Chondrocyte (in vitro differentiated cells): Measurements from ENCODE around the gene MADCAM1. TPM values are rescaled to one million over a fixed set of nuclear protein-coding genes. Genes with fewer than 3 reads are reported as not detected.

Experiments used
- DNase-seq: peaks from one replicate; pipeline ENCODE4 v3.0.0; 2021; ENCODE audit warnings: mixed read lengths, low spot score
- H3K27ac Mint-ChIP-seq: one replicate; pipeline ENCODE4 v1.8.0; 2021; ENCODE audit warnings: mild to moderate bottlenecking, moderate library complexity, mixed read lengths; ENCODE audit not compliant: unreplicated experiment
- H3K27me3 Mint-ChIP-seq: 2 replicates; pipeline ENCODE4 v1.8.0; 2021; ENCODE audit warnings: low read depth, mixed read lengths
- H3K36me3 Mint-ChIP-seq: 2 replicates; pipeline ENCODE4 v1.8.0; 2021; ENCODE audit warnings: low read depth, mixed read lengths
- H3K4me1 Mint-ChIP-seq: 2 replicates; pipeline ENCODE4 v1.8.0; 2021; ENCODE audit warnings: low read depth, mild to moderate bottlenecking, mixed read lengths
- H3K4me3 Mint-ChIP-seq: one replicate; pipeline ENCODE4 v1.8.0; 2021; ENCODE audit warnings: mild to moderate bottlenecking, moderate library complexity, mixed read lengths; ENCODE audit not compliant: unreplicated experiment
- H3K9me3 Mint-ChIP-seq: 2 replicates; pipeline ENCODE4 v1.8.0; 2021; ENCODE audit warnings: low read depth, mixed read lengths
- CTCF ChIP-seq: fragments of 200-600 bp; sonication (generic); IDR thresholded peaks from 2 replicates; pipeline ENCODE4 v1.5.0; 2021; ENCODE audit warnings: antibody characterized with exemption, mild to moderate bottlenecking, moderate library complexity
- total RNA-seq: library from RNA; stranded (reverse); gene quantifications from 3 replicates; pipeline ENCODE4 v1.2.1, GENCODE V29; 2021

The MADCAM1 gene
- total RNA-seq, 1 donor from 2014 or later: 0.62 TPM

GRCh38 chr19:498977-499623 is 2.8 kb downstream of the MADCAM1 start:
- Mint-ChIP-seq H3K27ac (no peak overlapping the region), H3K9me3 (no peaks in the 10 kb centered on the region), H3K27me3 (peaks cover 15% of the 10 kb centered on the region), H3K36me3 (peaks cover 2% of the 10 kb centered on the region), H3K4me3 (no peak overlapping the region), H3K4me1 (peaks cover 3% of the 10 kb centered on the region)
- no peak for DNase-seq
- TF ChIP-seq CTCF: no peak

- TF ChIP-seq CTCF: no peak
- no peak overlapping the region for H3K4me3 Mint-ChIP-seq
- H3K36me3 Mint-ChIP-seq: peaks cover 2% of the 10 kb centered on the region
- H3K27ac Mint-ChIP-seq: no peak overlapping the region
- no peak for DNase-seq
- peaks cover 6% of the 10 kb centered on the region for H3K4me1 Mint-ChIP-seq
- no peaks in the 10 kb centered on the region for H3K9me3 Mint-ChIP-seq
- H3K27me3 Mint-ChIP-seq: peaks cover 13% of the 10 kb centered on the region
Measured at GRCh38 chr19:501646-502045, 5.4 kb downstream of the MADCAM1 start.

GRCh38 chr19:504616-505015 is 8.3 kb downstream of the MADCAM1 start:
- peaks cover 1% of the 10 kb centered on the region for H3K36me3 Mint-ChIP-seq
- no peak overlapping the region for H3K4me3 Mint-ChIP-seq
- no peaks in the 10 kb centered on the region for H3K9me3 Mint-ChIP-seq
- no peak overlapping the region for H3K27ac Mint-ChIP-seq
- DNase-seq: no peak
- TF ChIP-seq CTCF: no peak
- peaks cover 19% of the 10 kb centered on the region for H3K4me1 Mint-ChIP-seq
- H3K27me3 Mint-ChIP-seq: peaks cover under 1% of the 10 kb centered on the region

- peak overlapping the region; percentile 86 for H3K4me3 Mint-ChIP-seq
- peak; percentile 100 for TF ChIP-seq CTCF
- peaks cover 32% of the 10 kb centered on the region for H3K4me1 Mint-ChIP-seq
- H3K9me3 Mint-ChIP-seq: no peaks in the 10 kb centered on the region
- peaks cover 3% of the 10 kb centered on the region for H3K36me3 Mint-ChIP-seq
- H3K27me3 Mint-ChIP-seq: no peaks in the 10 kb centered on the region
- peak; percentile 98 for DNase-seq
- H3K27ac Mint-ChIP-seq: peak overlapping the region; percentile 96
Measured at GRCh38 chr19:506404-507285, 10.4 kb downstream of the MADCAM1 start.

- Mint-ChIP-seq H3K27ac (peak within 1 kb of the TSS; percentile 96), H3K36me3 (peaks cover 3% of the 10 kb centered on the region), H3K4me1 (peaks cover 32% of the 10 kb centered on the region), H3K4me3 (peak within 1 kb of the TSS; percentile 86), H3K9me3 (no peaks in the 10 kb centered on the region), H3K27me3 (no peaks in the 10 kb centered on the region)
- DNase-seq: peak; percentile 97
- no peak for TF ChIP-seq CTCF
Measured at GRCh38 chr19:507286-508203, 11.3 kb downstream of the MADCAM1 start, which contains the start of gene TPGS1. Gene TPGS1, plus strand, starts transcription at chr19:507497. Its CDS starts 10 bp downstream, at chr19:507507.
